ENCODE results near the gene TMEM259.
A peak's percentile ranks its signal among the peaks of the same experiment; 100 is the strongest.

The TMEM259 gene

DNA sequence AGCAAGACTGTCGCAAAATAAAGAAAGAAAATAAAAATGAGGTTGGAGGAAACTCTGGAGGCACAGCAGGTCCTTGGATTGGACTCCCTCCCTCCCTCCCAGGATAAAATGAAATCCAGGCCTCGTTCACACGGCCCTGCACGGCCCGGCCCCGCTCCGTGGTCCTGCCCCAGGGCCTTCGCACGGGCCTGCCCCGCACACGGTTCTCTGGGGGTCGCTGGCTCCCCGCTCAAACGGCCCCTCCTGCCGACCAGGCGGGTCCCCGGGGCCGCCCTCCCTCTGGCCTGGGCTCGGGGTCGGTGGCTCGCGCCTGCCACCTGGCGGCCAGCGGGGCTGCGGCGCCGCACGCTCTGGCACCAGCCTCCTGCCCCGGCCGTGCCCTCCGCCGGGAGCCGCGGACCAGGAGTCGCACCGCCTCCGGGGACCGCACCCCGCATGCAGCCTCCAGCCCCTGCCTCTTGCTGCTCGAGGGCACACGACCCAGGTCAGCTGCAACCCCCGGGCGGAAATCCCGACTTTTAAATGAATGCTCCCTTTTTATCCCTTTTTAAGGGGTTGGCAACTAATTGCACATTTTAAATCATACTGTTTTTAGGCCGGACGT, 38.3 kb downstream of the TMEM259 start:
- peak; percentile 42 to 83 for DNase-seq

DNA sequence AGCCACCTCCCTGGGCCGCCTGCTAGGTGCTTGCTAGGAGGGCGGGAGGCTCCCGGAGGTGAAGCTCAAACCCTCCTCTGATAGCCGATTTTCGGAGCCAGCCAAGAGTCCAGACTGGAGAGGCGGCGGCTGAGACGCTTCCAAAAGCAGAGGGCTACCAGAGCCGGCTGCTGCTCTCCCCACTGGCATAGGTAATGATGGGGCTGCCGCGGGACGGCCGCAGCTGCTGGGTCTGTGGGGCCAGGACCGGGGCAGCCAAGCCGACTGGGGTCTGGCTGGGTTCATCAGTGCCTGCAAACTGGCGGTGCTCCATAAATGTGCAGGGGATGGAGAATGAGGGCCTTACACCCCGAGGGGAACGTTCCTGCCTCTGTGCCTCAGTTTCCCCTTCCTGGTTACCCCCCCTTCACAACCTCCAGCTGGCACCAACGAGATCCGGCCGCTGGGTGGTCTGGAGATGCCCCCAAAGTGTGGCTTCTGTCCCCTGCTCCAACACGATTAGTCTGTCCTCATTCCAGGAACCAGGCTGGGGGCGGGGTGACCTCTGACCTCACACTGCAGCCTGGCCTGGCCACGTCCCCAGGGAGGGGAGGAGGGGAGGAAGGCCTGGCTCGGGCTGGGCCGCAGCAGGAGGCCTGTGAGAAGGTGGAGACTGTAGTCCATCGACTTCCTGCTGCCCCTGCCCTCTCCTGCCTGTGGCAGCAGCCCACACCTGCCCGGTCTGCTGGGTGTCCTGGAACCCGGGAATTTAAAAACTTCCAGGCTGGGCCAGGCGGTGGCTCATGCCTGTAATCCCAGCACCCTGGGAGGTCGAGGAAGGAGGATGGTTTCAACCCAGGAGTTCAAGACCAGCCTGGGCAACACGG, 40.6 kb downstream of the TMEM259 start:
- DNase-seq: peak in 1 of 2 experiments; percentile 27

DNA sequence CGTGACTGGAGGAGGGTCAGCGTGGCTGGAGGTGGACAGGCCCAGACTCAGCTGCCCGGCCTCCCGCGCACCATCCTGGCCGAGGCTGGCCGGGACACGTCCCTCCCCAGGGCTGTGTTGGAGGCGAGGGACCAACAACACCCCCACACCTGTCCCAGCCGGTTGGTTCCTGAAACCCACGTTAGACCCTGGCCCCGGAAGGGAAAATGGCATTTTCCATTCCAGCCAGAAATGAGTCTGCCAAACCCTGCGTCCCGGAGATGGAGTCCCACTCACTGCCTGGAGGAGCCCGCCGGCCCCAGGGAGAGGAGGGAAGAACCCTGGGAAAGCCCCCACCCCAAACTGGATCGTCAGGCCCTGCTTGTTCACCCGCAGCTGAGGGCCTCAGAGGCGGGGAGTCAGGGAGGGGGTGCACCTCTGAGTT, 41.6 kb downstream of the TMEM259 start:
- no peak for DNase-seq

DNA sequence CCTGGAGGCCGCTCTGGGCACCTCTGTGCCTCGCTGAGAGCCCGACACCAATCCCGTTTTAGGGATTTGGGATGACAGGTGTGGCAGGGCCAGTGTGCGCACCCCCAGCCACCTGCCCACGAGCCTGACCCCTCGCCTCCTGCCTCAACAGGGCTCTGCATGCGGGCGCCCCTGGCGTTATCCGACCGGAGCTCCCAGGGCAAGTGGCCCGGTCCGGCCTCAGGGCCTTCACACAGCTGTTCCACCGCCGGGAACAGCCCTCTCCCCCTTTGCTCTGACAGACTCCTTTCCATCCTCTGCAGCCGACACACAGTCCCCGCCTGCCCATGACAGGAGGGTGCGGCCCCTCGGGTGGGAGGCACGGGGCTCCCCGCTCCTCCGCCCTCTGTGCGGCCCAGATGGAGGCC, 43.9 kb downstream of the TMEM259 start:
- DNase-seq: no peak

DNA sequence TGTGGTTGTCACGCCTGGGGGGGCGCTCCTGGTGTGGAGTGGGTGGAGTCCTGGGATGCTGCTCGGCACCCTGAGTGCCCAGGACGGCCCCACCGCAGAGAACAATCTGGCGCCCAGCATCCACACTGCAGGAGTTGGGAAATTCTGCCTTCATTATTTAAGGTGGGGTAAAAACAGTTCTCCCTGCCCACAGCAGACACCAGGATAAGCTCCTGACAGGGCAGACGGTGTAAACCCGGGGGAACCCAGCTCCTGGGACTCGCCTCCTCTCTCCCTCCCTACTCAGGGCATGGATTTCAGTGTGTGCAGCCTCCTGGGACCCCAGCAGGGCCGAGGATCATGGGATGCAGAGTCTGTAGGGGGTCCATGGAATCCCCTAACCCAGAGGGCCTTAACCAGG, 44.4 kb downstream of the TMEM259 start:
- no peak for DNase-seq

DNA sequence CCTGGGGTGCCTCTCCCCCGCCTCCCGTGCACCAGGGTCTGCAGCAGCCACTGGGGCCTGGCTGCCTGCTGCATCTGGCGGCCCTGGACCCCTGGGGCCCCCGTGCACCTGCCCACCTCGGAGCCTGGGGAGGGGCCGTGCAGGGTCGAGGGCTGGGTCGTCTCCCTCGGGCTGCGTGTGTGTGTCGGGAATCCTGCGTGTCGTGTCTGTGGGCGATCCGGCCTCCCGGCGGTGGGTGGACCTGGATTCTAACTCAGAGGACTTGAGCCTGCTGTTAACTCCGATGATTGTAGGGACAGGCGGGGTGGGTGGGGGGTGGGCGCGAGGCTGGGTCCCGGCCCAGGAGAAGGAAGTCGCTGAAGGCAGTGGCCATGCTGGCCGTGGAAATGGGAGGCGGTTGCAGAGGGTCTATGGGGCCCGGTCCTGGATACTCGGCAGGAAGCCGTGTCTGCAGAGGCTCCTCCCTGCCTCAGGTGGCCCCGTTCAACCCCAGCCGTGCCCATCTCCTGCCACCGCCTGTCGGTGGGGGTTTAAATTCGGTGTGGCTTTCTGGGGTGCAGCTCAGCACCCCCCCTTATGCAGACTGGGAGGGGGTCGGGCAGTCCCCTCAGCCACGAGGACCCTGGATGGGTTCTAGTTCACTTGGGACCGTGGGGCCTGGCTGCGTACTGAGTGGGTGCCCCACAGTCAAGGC, 46.2 kb downstream of the TMEM259 start:
- DNase-seq: no peak

DNA sequence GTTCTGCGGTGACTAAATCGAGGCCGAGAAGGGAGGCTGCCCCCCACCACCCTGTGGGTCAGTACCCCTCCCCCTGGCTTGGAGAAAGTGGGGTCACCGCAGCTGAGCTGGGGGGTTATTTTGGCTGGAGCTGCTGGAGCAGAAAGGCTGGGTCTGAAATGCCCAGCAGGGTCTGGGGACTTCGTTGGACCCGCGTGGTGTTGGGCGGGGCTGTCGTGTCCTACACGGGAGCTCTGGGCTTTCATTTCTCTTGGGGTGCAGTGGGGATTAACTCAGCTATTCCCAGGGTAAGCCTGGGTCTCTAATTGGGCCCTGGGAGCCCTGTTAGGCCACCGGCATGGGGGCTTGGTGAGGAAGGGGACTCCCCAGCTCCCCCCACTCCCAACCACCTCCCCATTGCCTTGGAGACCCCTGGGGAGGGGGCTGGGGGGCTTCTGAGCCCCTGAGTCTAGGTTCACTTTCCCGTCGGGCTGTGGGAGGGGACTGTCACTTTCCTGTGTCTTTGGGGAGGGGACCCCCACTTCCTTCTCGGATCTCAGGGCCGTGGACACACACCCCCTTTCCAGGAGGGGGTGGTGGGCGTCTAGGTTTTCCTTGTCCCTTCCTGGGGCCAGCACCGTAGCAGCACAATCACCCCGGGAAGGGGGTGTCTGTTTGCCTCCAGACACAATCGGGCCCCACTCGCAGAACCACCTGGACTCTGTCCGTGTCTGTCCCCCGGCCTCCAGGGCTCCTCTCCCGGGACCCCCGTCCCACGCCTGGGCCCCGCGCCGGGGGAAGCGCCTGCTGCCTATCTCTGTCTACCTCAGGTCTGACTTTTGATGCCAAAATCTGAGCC, 47.0 kb downstream of the TMEM259 start:
- DNase-seq: no peak

DNA sequence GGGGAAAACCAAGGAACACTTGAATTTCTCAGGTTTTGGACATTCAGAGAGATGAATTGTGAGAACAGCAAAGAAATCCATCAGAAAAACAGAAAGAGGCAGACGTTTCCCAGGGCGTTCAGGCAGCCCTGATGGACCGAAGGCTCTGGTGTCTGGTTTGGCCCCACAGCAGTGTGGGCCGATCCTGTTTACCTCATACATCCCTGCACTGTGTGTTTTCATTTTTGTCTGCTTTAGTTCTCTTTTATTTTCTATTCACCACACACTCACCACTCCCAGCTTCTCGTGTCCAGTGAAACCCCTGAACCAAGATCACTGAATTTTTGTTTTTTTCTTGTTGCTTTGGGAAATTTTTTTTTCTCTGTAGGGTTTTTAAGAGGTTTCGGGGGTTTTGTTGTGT, 48.6 kb downstream of the TMEM259 start:
- DNase-seq: no peak

DNA sequence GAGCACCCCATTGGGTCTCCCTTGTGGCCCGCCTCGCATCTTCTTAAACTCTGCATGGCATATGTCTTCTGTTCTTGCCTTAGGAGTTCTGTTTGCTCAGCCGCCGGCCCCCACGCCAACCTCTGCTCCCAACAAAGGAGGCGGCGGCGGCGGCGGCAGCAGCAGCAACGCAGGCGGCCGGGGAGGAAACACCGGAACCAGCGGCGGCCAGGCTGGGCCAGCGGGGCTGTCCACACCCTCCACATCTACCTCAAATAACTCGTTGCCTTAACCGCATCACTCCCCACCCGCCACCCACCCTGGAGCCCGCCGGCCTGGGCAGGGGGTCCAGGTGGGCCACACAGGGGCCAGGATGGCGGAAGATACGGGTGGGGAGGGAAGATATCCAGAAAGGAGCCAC, 49.1 kb downstream of the TMEM259 start:
- no peak for DNase-seq

DNA sequence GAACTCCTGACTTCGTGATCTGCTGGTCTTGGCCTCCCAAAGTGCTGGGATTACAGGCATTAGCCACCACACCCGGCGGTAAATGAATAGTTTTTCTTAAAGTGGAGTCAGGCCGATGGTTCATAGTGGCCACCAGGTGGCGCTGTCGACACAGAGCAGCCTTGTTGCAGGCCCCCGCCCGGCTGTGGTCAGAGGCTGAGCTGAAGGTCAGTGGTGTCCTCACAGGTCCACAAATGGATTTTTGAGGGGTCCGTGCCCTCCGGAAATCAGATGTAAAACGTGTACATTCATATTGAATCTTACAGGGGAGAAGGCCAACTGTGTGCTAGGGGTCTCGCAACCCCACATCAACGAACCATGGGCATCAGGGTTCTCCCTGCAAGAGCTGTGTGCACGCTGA, 50.2 kb downstream of the TMEM259 start:
- no peak for DNase-seq

DNA sequence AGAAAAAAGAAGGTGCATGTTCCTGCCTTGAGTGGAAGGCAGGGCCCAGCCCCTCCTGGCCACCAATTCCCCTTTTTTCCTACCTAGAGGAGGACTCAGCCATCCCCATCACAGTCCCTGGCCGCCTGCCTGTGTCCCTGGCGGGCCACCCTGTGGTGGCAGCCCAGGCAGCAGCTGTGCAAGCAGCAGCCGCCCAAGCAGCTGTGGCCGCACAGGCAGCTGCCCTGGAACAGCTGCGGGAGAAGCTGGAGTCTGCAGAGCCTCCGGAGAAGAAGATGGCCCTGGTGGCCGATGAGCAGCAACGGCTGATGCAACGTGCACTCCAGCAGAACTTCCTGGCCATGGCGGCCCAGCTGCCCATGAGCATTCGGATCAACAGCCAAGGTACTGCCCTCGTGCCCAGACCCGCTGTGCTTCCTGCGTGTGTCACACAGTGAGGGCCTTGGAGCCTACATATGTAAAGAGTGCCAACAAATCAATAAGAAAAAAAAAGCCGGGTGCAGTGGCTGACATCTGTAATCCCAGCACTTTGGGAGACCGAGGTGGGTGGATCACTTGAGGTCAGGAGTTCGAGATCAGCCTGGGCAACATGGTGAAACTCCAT, 54.3 kb downstream of the TMEM259 start:
- no peak for DNase-seq

DNA sequence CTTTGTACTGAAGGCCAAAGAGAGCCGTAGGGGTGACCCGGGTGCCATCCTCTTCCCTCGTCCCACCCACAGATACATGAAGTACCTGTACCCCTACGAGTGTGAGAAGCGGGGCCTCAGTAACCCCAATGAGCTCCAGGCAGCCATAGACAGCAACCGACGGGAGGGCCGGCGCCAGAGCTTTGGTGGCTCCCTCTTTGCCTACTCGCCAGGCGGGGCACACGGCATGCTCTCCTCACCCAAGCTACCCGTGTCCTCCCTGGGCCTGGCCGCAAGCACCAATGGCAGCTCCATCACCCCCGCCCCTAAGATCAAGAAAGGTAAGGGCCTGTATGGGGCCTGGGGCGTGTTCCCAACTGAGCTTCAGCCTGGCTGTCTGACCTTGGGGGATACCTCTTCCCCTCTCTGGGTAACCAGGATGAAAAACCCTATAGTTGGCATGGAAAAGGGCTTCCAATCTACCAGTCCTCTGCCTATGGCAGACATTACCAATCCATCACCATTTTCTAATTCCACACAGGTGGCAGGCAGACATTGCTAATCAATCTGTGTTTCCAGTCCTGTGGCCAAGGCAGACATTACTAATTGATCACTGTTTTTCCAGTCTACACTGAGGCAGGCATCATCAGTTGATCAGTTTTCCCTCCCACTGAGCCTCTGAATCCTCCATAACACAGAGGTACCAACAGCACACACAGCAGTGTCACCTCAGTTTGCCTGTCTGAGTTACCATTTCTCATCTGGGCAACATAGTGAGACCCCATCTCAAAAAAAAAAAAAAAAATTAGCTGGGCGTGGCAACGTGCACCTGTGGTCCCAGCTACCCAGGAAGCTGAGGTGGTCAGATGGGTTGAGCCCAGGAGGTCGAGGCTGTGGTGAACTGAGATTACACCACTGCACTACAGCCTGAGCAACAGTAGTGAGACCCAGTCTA, 55.9 kb downstream of the TMEM259 start:
- no peak for DNase-seq

DNA sequence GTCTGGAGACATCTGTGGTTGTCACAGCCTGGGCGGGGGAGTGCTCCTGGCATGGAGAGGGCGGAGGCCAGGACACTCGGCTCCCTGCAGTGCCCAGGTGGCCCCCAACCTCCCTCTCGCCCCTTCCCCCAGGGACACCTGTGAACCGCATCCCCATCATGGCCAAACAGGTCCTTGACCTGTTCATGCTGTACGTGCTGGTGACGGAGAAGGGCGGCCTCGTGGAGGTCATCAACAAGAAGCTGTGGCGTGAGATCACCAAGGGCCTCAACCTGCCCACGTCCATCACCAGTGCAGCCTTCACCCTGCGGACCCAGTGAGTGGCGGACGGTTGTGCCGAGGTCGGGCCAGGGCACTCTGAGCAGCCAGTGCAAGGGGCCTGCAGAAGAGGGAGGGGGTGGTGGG, 56.8 kb downstream of the TMEM259 start:
- no peak for DNase-seq

DNA sequence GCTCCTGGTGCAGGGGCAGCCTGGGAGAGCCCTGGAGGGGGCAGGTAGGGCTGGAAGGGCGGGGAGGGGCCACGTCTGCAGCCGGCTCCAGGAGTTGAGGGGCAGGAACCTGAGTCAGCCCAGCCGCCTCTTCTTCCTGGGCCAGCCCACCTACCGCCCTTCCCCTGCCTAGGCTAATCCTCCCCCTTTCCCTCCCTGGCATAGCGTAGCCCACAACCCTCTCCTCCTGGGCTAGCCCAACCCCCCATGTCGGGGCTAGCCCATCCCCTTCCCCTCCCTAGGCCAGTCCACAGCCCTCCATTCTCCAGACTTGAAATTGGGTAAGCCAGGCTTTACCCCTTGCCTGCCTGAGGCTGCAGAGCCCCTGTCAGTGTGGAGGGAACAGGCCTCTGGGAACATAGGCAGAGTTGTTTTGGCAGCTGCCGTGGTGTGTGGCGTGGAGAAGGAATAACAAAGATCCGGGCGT, 57.4 kb downstream of the TMEM259 start:
- DNase-seq: no peak

DNA sequence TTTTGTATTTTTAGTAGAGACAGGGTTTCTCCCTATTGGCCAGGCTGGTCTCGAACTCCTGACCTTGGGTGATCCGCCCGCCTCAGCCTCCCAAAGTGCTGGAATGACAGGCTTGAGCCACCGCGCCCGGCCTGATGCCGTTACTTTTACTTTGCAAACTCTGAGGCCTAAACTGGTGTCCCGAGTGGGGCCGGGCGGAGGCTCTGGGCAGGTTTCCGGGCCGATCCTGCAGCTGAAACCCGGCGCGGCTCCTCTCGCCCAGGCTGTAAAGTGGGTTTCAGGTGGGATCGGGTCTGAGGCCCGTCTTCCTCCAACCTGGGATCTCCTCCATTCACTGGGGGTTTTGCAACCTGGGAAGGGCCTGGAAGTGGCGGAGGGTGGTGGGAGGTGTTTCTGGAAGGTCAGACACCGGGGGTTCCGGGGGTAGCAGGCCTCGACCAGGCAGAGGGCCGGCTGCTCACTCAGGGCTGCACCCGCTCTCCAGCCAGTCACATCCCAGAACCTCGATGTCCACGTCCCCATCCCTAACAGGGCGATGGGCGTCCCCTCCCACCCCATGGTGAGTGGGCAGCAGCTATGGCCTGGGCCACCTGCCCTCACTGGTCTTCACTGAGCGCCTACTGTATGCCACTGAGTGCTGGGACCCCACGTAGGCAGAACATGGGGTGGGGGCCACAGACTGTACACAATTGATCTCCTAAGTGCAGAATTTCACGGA, 58.1 kb downstream of the TMEM259 start:
- DNase-seq: no peak

DNA sequence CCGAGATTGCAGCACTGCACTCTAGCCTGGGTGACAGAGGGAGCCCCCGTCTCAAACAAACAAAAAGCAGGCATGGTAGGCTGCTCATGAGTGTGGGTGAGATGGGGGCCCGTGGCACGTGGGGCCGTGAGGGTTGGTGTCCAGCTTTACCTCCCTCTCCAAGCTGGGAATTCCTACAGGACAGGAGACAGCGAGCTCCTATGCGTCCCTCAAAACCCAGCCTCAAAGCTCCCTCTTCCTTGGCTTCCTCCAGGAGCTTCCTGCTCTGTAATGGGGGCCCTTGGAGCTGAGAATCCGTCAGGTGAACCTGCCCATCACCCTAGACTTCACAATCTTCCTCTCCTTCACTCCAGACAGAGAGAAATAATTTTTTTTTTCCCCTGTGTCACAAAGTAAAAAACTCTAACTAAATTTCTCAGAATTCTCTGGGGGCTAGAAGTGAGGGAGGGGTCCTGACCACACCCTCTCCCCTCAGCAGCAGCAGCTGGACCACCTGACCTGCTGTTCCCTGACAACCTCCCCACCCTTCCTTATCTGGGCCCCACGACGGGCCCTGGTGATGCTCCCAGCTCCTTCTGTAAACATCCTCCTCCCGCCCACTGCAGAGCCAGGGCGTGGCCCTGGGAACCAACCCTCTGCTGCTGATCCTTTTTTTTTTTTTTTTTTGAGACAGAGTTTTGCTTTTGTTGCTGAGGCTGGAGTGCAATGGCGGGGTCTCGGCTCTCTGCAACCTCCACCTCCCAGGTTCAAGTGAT, 58.9 kb downstream of the TMEM259 start:
- DNase-seq: no peak

DNA sequence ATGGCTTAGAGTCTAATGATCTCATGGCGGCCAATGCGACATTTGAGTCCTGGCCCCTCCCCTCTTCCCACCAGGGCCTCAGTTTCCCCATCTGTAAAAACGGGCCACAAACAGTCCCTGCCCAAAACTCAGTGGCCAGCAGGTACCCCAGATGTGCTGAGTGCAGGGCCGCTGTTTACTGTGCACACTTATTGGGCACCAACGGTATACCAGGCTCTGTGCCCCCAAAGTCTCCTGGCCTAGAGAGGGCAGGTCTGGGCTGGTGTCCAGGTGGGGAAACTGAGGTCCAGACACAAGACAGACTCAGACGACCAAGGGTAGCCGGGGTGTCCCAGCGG, 60.4 kb downstream of the TMEM259 start:
- DNase-seq: no peak

DNA sequence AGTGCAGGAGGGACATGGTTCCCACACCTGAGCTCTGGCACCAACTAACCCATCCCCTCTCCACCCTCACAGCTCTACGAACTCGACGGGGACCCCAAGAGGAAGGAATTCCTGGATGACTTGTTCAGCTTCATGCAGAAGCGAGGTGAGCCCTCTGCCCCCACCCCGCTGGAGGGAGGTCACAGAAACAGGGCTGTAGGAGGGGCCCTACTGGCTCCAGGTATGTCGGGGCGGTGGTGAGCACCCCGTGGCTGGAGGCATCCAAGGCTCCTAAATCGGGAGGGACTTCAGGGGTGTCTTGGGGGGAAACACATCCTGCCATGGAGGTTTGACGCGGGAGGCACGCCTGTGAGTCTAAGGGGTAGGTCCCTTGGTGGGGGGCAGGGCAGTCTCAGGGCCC, 60.9 kb downstream of the TMEM259 start:
- no peak for DNase-seq
